Stimulated activated CD4-positive, alpha-beta T cell treated with anti-CD3 and anti-CD28 coated beads, TNF-alpha, amount 100 ng/mL, for 24 hours (primary cell): ENCODE data around the gene LDHD.

ENCODE experiments used
- DNase-seq, 3 experiments: peaks; one replicate each; pipeline ENCODE4 v3.0.0-alpha.2; 2020; ENCODE audit warnings: low read depth in 3 of 3

LDHD gene

DNA sequence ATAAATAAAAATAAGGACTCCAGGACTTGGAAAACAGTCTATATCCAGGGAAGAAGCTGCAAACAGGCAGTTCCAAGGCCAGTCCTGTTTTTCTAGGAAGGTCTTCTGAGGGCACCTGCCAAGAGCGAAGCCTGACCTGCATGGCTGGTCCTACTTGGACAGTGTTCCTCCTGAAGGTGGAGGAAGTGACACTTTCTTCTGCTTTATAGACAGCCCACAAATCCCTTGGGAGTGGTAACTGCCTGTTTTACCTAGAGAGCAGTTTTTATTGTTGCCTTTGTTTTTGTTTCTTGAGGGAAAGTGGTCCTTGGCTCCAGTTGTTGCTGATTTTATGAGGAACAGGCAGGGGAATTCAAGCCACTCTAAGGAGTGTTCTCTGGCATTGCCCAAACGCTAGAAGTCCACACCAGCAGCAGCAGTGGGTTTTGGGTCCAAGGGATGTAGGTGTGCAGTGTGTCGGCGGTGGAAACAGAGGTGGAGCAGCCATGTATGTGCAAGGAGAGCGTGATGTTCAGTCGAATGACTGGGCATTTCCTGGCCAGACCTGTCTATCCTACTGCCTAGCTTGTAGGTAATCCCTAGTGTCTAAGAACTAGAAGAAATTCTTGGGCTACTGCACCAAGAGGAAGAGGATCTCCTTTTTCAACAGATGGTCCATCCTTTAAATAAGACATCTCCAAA lies 35.3 kb downstream of the LDHD start:
- DNase-seq = no peak

GRCh38 chr16:75080205-75081029 lies 36.2 kb downstream of the LDHD start:
- no peak for DNase-seq

DNA sequence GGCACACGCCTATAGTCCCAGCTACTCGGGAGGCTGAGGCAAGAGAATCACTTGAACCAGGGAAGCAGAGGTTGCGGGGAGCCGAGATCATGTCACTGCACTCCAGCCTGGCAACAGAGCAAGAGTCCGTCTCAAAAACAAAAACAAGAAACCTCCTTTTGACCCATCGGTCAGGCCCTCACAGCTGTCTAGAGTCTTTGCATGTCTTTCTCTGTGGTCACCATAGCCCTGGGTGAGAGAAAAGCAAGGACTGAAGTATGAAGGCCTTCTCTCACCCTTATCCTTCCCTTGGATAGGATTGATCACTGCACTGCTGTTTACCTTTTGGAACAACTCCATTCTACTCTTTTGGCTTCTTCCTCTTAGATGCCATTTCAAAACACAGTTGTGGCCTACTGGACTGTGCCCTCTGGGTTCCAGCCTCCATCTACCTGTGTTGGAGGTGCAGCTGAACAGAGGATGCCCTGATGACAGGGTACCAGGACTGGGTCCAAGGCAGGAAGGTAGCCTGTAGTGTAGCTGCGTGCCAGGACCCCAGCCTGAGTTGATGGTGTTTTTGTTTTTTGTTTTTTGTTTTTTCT lies 37.1 kb downstream of the LDHD start:
- no peak for DNase-seq

- DNase-seq = no peak
Observed at GRCh38 chr16:75078886-75079285, 37.7 kb downstream of the LDHD start.

- DNase-seq = no peak
Observed at GRCh38 chr16:75075688-75076268, 40.8 kb downstream of the LDHD start.

- peak; percentile 40 to 75 (median 43) for DNase-seq
Observed at GRCh38 chr16:75074920-75075687, 41.5 kb downstream of the LDHD start.

GRCh38 chr16:75074304-75074793 lies 42.2 kb downstream of the LDHD start:
- DNase-seq = no peak

- no peak for DNase-seq
Observed at GRCh38 chr16:75073545-75074303, 42.9 kb downstream of the LDHD start.

GRCh38 chr16:75072239-75072947 lies 44.2 kb downstream of the LDHD start:
- no peak for DNase-seq

DNA sequence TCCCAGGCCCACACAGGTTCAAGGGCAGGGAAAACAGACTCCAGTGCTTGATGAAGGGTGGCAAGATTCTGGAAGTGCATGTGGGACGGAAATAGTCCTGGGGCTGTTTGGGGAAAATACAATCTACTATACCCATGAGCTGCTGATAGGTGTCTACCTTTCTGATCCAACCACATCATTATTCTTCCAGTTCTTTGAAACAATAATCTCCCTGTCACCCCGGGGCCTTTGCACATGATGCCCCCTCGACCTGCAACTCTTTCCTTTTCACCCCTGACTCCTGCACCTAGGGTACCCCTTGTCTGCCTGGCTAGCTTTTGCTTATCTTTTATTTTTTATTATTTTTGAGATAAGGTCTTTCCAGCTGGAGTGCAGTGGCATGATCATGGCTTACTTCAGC lies 45.0 kb downstream of the LDHD start:
- no peak for DNase-seq

- DNase-seq = no peak
Observed at GRCh38 chr16:75070012-75070841, 46.4 kb downstream of the LDHD start.

- DNase-seq = no peak
Observed at GRCh38 chr16:75068085-75069031, 48.2 kb downstream of the LDHD start.

- no peak for DNase-seq
Observed at GRCh38 chr16:75066861-75067447, 49.6 kb downstream of the LDHD start.

- no peak for DNase-seq
Observed at GRCh38 chr16:75065521-75066149, 50.9 kb downstream of the LDHD start.

DNA sequence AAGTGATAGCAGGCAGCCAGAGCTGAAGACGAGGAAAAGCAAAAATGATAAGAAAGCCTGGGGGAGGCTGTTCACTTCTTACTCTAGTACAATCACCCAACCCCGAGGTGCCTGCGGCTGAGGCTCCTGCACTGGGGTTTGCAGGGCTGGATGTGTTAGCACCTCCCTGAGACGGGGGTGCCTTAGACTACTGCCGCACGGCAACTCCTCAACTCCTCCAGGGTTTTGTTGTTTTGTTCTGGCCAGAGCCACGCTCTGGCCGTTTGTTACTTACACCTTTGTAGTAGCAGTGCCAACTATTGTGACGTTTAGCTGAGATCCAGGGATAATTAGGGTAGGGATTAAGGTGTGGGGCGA lies 51.5 kb downstream of the LDHD start:
- DNase-seq = peak in 1 of 3 experiments; percentile 15

DNA sequence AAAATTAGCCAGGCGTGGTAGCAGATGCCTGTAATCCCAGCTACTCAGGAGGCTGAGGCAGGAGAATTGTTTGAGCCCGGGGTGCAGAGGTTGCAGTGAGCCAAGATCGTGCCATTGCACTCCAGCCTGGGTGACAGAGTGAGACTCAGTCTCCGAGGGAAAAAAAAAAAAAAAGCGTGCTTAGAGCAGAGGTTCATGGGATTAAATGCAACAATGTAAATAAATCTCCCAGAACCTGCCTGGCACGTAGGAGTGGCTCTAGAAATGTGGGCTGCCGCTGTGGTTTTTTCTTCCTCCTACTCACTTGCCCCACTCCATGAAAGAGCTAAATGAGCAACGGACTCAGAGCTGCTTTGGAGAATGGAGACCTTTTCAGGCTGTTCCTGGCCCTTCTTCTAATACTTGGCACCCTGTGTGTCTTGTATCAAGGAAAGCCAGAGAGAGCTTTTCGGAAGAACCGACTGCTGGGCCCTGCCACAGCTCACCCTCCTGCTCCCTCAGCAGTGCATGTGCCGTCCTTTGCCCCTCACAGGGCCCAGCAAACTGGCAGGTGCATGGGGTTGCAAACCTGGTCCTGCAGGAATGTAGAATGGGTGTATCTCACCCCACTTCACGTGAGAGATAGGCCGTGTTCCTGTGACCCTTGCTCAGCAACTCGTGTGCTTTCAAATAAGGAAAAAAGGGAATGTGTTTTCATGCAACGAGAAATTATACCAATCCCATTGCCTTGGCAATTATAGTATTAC lies 52.0 kb downstream of the LDHD start:
- DNase-seq = peak in 1 of 3 experiments; percentile 17
